Stomach (tissue), 9 donors: ENCODE data around the gene COIL. TPM values are rescaled to one million over a fixed set of nuclear protein-coding genes. Genes with fewer than 3 reads are reported as not detected.
"Not testable (repeated sequence)": the region's sequence is repeated elsewhere in the genome, so short reads cannot be mapped to it uniquely, and the experiment has no call there.

ENCODE experiments used
- DNase-seq, 2 donors: peaks; one replicate each; pipeline versions ENCODE4 v3.0.0 to v3.0.0-alpha.2; 2013 to 2019
- H3K27ac ChIP-seq, 5 donors: fragments of 200-600 bp in 4 of 5; sonication (generic) in 4 of 5; one replicate each; pipeline ENCODE4 v1.5.1; 2013 to 2019; ENCODE audit warnings: mild to moderate bottlenecking in 1 of 5, moderate library complexity in 1 of 5
- H3K27me3 ChIP-seq, 3 donors: fragments of 200-600 bp; sonication (generic); one replicate each; pipeline ENCODE4 v1.5.1; 2017 to 2019; ENCODE audit warnings: mixed run types in 1 of 3
- H3K36me3 ChIP-seq, 4 donors: fragments of 200-600 bp; sonication (generic); 1 replicate in 3 of 4; 2 replicates in 1 of 4; pipeline ENCODE4 v1.5.1; 2016 to 2019
- H3K4me1 ChIP-seq, 4 donors: fragments of 200-600 bp; sonication (generic); one replicate each; pipeline ENCODE4 v1.5.1; 2016 to 2019
- H3K4me3 ChIP-seq, 4 donors: fragments of 200-600 bp; sonication (generic) in 3 of 4; one replicate each; pipeline ENCODE4 v1.5.1; 2016 to 2019; ENCODE audit warnings: mild to moderate bottlenecking in 1 of 4
- H3K9me3 ChIP-seq, 4 donors: fragments of 200-600 bp; sonication (generic); one replicate each; pipeline ENCODE4 v1.5.1; 2016 to 2019
- CTCF ChIP-seq, 7 experiments: fragments of 450-650 bp in 4 of 7; fragments of 200-600 bp in 3 of 7; sonication (generic) in 3 of 7; IDR thresholded peaks; one replicate each; pipeline ENCODE4 v1.5.1; 2016 to 2019; ENCODE audit warnings: antibody characterized with exemption in 7 of 7, control low read depth in 2 of 7, mild to moderate bottlenecking in 1 of 7
- EP300 ChIP-seq: sonication (generic); formaldehyde crosslinking; IDR thresholded peaks from one replicate; pipeline ENCODE4 v1.6.1; 2017; ENCODE audit warnings: antibody characterized with exemption
- POLR2A ChIP-seq, 4 donors: fragments of 450-650 bp; IDR thresholded peaks; one replicate each; pipeline ENCODE4 v1.6.1; 2016; ENCODE audit warnings: antibody characterized with exemption in 4 of 4, control low read depth in 2 of 4, mild to moderate bottlenecking in 1 of 4, moderate library complexity in 1 of 4
- POLR2AphosphoS5 ChIP-seq, 3 donors: sonication (generic); formaldehyde crosslinking; IDR thresholded peaks; one replicate each; pipeline ENCODE4 v1.6.1; 2016; ENCODE audit warnings: antibody characterized with exemption in 3 of 3
- WGBS, 5 donors: extraction: QIAGEN DNeasy Blood & Tissue Kit in 3 of 5; methylation state at CpG; one replicate each; pipeline versions ENCODE4 v1.1.5 to v1.1.7; 2013 to 2018; 5-methylcytosine and 5-hydroxymethylcytosine counted together
- intact Hi-C: fragments of 100-400 bp; cut with DNase I; formaldehyde crosslinking; loops from one replicate; pipeline ENCODE4 v1.15.1; 2023; ENCODE audit warnings: low total_unique reads
- polyA plus RNA-seq, 3 donors: library from polyadenylated mRNA; stranded (reverse); fragments of 200-250 nt; gene quantifications; one replicate each; pipeline ENCODE4 v1.2.3, GENCODE V29; 2013
- total RNA-seq, 5 donors: library from RNA; depleted of rRNA; stranded (reverse); fragments of >200 nt; gene quantifications; one replicate each; pipeline versions ENCODE4 v1.1.0 to v1.2.3, GENCODE V29; 2014 to 2016
- donor health status: healthy with polysubstance abuse.
- donor health status: Bipolar disorder and iron deficiency.
- donor health status: healthy.

Gene COIL
- total and polyA plus RNA-seq, 8 donors, result 2.3 to 23.1 (median 12.1) TPM

GRCh38 chr17:56945938-56946505 is 14.8 kb downstream of the COIL start:
- DNase-seq, result no peak
- H3K4me1 ChIP-seq, result no peaks in the 10 kb centered on the region
- intact Hi-C loops, result no loop called here
- TF ChIP-seq EP300, result no peak
- no peak overlapping the region for H3K27ac ChIP-seq
- whole genome bisulfite sequencing, 5 donors, result 91 to 99% (median 98%) methylated on average over 3 of the region's 3 CpGs
- no peak overlapping the region for H3K4me3 ChIP-seq
- peaks cover 48 to 97% (median 96%) of the 10 kb centered on the region in 4 donors for H3K36me3 ChIP-seq
- H3K9me3 ChIP-seq, result no peaks in the 10 kb centered on the region
- H3K27me3 ChIP-seq, result no peaks in the 10 kb centered on the region

- no peaks in the 10 kb centered on the region for H3K27me3 ChIP-seq
- H3K36me3 ChIP-seq, result peaks cover 43 to 97% (median 95%) of the 10 kb centered on the region in 4 donors
- intact Hi-C loops, result no loop called here
- no peak for DNase-seq
- H3K9me3 ChIP-seq, result no peaks in the 10 kb centered on the region
- no peak overlapping the region for H3K27ac ChIP-seq
- H3K4me3 ChIP-seq, result no peak overlapping the region
- WGBS, 5 donors, result 90 to 93% (median 90%) methylated on average over 10 of the region's 10 CpGs
- peaks cover 0 to 3% (median 0%) of the 10 kb centered on the region in 4 donors for H3K4me1 ChIP-seq
- no peak for TF ChIP-seq POLR2A (IDR thresholded peaks at IDR 0.05)
These were observed 17.2 kb downstream of the COIL start for GRCh38 chr17:56943505-56944125.

- WGBS, 5 donors, result 53 to 57% (median 56%) methylated on average over 11 of the region's 11 CpGs
- H3K4me1 ChIP-seq, result peaks cover 0 to 13% (median 0%) of the 10 kb centered on the region in 4 donors
- DNase-seq, result peak in 1 of 2 donors; percentile 78
- no peak for TF ChIP-seq POLR2AphosphoS5 (IDR thresholded peaks at IDR 0.05)
- TF ChIP-seq CTCF (IDR thresholded peaks at IDR 0.05), result peak in 5 of 7 experiments; percentile 40 to 69 (median 52)
- TF ChIP-seq EP300, result no peak
- no peak for TF ChIP-seq POLR2A (IDR thresholded peaks at IDR 0.05)
- peaks cover 42 to 97% (median 95%) of the 10 kb centered on the region in 4 donors for H3K36me3 ChIP-seq
- intact Hi-C loops, result loop anchor here (5.0 kb wide), 1 partner anchor 118 kb away; no protein-coding TSS in a partner anchor
- no peak overlapping the region for H3K27ac ChIP-seq
- no peak overlapping the region for H3K4me3 ChIP-seq
- H3K27me3 ChIP-seq, result no peaks in the 10 kb centered on the region
- H3K9me3 ChIP-seq, result no peaks in the 10 kb centered on the region
These were observed 20.9 kb downstream of the COIL start for GRCh38 chr17:56939869-56940484.

GRCh38 chr17:56938206-56938605 is 22.6 kb downstream of the COIL start:
- peaks cover 30 to 97% (median 91%) of the 10 kb centered on the region in 4 donors for H3K36me3 ChIP-seq
- H3K4me1 ChIP-seq, result peaks cover 0 to 13% (median 0%) of the 10 kb centered on the region in 4 donors
- peak overlapping the region in 1 of 5 donors; percentile 44 for H3K27ac ChIP-seq
- not testable (repeated sequence) for H3K4me3 ChIP-seq, H3K27me3 ChIP-seq, DNase-seq, H3K9me3 ChIP-seq
- 80 to 87% (median 86%) methylated on average over 5 of the region's 5 CpGs for WGBS, 5 donors
- intact Hi-C loops, result loop anchor here (5.0 kb wide), 1 partner anchor 116 kb away; no protein-coding TSS in a partner anchor

- no peak for DNase-seq
- H3K4me1 ChIP-seq, result peaks cover 0 to 13% (median 0%) of the 10 kb centered on the region in 4 donors
- H3K4me3 ChIP-seq, result no peak overlapping the region
- TF ChIP-seq EP300, result no peak
- TF ChIP-seq POLR2AphosphoS5 (IDR thresholded peaks at IDR 0.05), result no peak
- peak overlapping the region in 2 of 5 donors; percentile 1 to 44 for H3K27ac ChIP-seq
- 38 to 62% (median 49%) methylated on average over 2 of the region's 2 CpGs for WGBS, 5 donors
- no peaks in the 10 kb centered on the region for H3K27me3 ChIP-seq
- intact Hi-C loops, result loop anchor here (5.0 kb wide), 1 partner anchor 115 kb away; no protein-coding TSS in a partner anchor
- H3K9me3 ChIP-seq, result no peaks in the 10 kb centered on the region
- peaks cover 30 to 99% (median 86%) of the 10 kb centered on the region in 4 donors for H3K36me3 ChIP-seq
These were observed 23.2 kb downstream of the COIL start for GRCh38 chr17:56937687-56938086.

- DNase-seq, result no peak
- intact Hi-C loops, result loop anchor here (5.0 kb wide), 1 partner anchor 115 kb away; no protein-coding TSS in a partner anchor
- TF ChIP-seq CTCF (IDR thresholded peaks at IDR 0.05) (no peak), POLR2A (IDR thresholded peaks at IDR 0.05) (no peak), EP300 (no peak), POLR2AphosphoS5 (IDR thresholded peaks at IDR 0.05) (no peak)
- Histone ChIP-seq H3K4me3 (no peak overlapping the region), H3K36me3 (peaks cover 24 to 92% (median 77%) of the 10 kb centered on the region in 4 donors), H3K9me3 (no peaks in the 10 kb centered on the region), H3K27me3 (no peaks in the 10 kb centered on the region), H3K4me1 (peaks cover 0 to 13% (median 0%) of the 10 kb centered on the region in 4 donors), H3K27ac (peak overlapping the region in 3 of 5 donors; percentile 1 to 44 (median 31))
- WGBS, 5 donors, result 74 to 86% (median 83%) methylated on average over 6 of the region's 6 CpGs
These were observed 24.0 kb downstream of the COIL start for GRCh38 chr17:56936697-56937322.
